Bone marrow (tissue), 2 donors: Measurements from ENCODE around the gene PTMS.

Source experiments
- DNase-seq, 2 donors: peaks; one replicate each; lab custom pipeline; 2025; lab: John Stamatoyannopoulos, UW

PTMS gene

GRCh38 chr12:6771509-6772330 lies 5.6 kb downstream of the PTMS start:
- DNase-seq = no peak

- DNase-seq = peak in 1 of 2 donors; percentile 15
These were observed 6.2 kb downstream of the PTMS start, which contains the start of gene LAG3 for GRCh38 chr12:6772331-6772695. Gene LAG3 (plus strand): TSS chr12:6772520. CDS start chr12:6772853, 333 bp downstream.

DNA sequence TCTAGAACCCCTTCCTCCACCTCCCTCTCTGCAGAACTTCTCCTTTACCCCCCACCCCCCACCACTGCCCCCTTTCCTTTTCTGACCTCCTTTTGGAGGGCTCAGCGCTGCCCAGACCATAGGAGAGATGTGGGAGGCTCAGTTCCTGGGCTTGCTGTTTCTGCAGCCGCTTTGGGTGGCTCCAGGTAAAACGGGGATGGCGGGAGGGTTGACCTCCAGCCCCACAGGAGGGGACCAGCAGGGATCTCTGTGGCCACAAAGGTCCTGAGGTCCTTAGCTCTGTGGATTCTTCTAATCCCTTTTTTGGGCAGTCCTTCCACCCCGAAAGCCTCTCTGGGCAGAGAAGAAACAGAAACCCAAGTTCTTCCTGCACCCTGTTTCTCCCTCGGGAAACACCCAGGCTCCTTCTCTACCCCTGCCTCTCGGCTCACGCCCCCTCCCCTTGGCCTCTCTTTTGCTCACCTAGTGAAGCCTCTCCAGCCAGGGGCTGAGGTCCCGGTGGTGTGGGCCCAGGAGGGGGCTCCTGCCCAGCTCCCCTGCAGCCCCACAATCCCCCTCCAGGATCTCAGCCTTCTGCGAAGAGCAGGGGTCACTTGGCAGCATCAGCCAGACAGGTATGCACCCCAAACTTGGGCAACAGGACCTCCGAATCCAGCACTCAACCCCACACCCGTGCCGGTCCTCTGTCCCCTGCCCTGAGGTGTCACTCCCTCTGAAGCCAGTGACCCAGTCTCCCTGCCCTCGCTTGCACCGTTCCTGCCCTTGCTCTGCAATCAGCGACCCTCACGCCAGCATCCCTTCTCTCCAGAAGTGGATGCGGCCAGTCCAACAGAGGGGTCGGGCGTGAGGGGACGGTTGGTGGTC lies 6.8 kb downstream of the PTMS start:
- no peak for DNase-seq

DNA sequence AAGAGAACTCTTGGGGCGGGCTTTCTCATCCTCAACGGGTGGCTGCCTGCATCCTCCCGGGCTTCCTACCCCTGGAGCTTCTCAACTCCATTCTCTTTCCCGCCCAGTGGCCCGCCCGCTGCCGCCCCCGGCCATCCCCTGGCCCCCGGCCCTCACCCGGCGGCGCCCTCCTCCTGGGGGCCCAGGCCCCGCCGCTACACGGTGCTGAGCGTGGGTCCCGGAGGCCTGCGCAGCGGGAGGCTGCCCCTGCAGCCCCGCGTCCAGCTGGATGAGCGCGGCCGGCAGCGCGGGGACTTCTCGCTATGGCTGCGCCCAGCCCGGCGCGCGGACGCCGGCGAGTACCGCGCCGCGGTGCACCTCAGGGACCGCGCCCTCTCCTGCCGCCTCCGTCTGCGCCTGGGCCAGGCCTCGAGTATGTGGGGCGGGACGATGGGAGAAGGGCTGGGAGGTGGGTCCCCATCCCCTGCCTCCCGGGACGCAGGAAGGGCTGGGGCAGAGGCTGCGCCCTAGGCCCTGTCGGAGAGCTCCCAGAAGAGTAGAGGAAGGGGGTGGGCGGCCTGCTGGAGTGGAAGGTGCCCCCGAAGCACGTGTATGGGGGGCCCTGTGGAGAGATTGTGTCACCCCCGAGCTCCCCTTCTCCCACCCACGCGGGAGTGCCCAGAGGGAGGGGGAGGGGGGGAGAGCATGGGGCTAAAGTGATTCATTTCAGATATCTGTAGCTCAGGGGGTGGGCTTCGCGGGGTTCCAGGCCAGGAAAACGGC lies 7.6 kb downstream of the PTMS start:
- no peak for DNase-seq

DNA sequence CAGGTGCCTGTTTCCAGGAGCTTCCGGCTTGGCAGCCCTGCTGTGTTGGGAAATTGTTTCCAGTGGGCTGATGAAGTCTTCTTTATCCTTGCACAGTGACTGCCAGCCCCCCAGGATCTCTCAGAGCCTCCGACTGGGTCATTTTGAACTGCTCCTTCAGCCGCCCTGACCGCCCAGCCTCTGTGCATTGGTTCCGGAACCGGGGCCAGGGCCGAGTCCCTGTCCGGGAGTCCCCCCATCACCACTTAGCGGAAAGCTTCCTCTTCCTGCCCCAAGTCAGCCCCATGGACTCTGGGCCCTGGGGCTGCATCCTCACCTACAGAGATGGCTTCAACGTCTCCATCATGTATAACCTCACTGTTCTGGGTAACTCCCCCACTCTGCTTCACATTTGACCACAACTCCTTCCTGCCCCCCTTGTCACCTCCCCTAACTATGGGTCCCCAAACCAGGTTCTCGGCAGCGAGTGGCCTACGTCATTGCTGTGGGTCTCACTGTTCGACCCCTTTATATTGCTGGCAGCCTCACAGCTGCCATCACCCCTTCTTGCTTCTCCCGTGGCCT lies 8.4 kb downstream of the PTMS start:
- DNase-seq = no peak

DNA sequence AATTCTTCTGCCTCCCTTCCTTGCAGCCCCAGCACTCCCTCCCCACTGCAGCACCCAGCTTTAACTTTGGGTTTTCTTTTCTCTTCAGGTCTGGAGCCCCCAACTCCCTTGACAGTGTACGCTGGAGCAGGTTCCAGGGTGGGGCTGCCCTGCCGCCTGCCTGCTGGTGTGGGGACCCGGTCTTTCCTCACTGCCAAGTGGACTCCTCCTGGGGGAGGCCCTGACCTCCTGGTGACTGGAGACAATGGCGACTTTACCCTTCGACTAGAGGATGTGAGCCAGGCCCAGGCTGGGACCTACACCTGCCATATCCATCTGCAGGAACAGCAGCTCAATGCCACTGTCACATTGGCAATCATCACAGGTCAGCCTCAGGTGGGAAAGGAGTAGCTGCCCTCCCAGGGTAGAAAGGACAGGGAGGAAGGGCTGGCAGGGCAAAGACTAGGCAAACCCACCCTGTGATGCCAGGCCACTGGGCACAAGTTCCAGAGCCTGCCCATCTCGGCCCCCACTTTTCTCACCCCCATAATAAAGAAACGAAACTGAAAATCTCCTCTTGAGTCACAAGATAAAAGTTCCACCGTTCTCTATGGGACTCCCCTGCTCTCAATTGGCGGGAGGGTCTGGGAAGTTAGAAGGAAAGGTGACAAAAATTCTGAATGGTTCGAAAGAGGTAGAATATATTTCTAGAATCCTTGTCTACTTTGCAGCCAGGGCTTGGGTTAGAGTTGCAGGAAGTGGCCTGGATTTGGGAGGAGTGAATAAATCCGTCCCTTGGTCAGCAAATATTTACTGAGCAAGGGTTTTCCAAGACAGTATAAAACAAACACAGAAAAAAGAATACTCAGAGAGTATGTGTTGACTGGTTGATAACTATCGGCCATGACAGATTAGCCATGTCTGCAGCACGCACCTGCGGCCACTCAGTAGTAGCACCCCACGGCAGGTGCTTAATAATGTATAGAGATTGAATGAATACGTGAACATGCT lies 9.3 kb downstream of the PTMS start:
- DNase-seq = no peak

GRCh38 chr12:6777386-6777785 lies 11.2 kb downstream of the PTMS start:
- DNase-seq = no peak

DNA sequence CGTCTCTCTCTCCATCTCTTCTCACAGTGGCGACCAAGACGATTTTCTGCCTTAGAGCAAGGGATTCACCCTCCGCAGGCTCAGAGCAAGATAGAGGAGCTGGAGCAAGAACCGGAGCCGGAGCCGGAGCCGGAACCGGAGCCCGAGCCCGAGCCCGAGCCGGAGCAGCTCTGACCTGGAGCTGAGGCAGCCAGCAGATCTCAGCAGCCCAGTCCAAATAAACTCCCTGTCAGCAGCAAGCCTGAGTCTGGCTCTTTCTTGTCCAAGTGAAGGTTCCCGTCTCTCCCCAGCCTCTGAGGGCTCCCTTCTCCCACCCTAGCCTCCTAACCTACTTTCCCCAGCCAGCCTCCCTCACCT lies 12.0 kb downstream of the PTMS start:
- peak in 1 of 2 donors; percentile 32 for DNase-seq

- peak; percentile 73 to 85 for DNase-seq
These were observed 12.7 kb downstream of the PTMS start for GRCh38 chr12:6778574-6779550.

DNA sequence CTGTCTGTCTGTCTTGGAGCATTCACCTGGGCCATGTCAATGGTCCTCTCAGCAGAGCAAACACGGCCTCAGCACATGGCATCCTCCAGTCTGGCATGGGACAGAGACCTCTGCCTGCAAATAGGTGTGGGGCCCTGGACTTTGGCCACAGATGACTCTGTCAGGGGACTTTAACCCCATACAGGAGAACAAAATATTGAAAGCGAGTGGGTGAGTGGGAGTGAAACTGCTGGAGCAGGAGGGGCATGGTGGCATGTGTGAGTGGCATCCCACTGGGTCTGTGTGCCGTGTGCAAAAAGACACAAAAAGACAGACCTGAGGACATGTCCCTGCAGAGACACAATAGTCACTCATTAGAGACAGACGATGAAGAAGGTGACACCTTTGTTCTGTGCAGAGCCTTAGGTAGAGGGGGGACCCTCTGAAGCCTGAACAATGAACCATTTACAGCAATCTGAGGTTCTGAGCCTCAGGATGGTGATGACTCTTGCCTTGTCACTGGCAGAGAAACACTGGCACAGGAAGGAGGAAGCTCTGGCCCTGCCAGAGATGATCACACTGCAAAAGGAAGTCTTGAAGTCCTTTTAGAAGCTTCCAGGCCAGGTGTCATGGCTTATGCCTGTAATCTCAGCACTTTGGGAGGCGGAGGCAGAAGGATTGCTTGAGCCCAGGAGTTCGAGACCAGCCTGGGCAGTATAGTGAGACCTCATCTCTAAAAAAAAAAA lies 13.7 kb downstream of the PTMS start:
- peak in 1 of 2 donors; percentile 25 for DNase-seq

- DNase-seq = no peak
These were observed 14.4 kb downstream of the PTMS start for GRCh38 chr12:6780573-6780972.

DNA sequence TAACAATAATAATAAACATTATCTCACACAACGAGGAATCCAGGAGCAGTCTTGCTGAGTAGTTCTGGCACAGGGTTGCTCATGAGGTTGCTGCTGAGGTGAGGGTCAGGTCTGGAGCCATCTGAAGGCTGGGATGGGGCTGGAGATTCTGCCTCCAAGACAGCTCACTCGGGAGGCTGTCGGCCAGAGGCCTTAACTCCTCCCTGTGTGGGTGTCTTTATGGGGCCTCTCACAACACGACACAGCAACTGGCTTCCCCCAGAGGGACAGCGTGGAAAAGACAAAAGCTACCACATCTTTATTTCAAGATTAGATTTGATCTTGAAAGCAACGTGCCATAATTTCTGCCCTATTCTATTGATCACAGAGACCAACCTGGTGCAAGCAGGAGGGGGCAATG lies 16.0 kb downstream of the PTMS start:
- no peak for DNase-seq

DNA sequence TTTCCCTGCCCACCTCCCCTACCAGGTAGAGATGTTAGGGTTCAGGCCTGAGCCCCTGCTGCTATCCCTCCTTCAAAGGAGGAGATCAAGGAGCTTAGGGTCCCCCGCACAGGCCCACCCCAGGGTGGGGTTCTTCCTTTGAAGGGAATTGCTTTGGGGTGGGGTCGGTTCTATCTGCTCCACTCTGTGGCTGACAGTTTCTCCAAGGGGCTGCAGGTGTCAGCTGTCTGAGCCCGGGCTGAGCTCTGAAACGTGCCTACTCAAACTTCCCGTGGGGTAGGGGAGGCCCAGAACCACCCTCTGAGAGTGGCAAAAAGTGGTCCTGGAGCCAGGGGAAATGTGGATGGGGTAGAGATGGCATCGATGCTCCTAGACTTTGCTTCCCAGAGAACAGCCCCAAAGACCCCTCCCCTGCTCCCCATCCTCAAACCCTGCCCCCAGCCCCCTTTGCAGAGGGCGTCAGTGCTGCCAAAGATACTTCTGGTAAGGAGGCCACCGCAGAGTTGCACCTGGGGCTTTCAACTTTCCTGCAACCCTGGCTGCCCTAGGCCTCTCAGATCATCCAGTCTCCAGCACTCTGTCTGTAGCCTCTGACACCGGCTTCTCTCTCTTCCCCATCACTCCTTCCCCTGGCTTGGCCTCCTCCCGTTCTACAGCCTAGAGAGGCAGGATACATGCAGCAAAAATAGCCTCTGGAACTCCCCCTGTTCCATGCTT lies 16.8 kb downstream of the PTMS start:
- DNase-seq = no peak

- no peak for DNase-seq
These were observed 17.7 kb downstream of the PTMS start for GRCh38 chr12:6783828-6784227.

GRCh38 chr12:6784296-6784695 lies 18.1 kb downstream of the PTMS start:
- DNase-seq = no peak

DNA sequence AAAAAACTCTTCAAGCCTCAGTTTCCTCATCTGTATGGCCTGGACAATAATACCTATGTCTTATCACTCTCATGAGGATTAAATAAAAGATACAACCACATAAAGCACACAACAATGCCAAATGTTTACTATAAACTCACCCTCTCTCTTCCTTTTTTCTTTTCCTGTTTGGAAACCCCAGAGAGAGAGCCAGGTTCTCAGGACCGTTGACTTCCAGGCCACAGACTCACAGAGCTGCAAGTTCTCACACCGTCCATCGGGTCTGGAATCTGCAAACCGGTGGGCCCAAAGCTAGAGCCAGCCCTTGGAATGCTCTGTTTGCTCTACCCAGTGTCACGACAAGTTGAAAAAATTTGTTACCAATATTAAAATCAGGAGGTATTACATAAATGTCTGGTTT lies 18.6 kb downstream of the PTMS start:
- DNase-seq = no peak

DNA sequence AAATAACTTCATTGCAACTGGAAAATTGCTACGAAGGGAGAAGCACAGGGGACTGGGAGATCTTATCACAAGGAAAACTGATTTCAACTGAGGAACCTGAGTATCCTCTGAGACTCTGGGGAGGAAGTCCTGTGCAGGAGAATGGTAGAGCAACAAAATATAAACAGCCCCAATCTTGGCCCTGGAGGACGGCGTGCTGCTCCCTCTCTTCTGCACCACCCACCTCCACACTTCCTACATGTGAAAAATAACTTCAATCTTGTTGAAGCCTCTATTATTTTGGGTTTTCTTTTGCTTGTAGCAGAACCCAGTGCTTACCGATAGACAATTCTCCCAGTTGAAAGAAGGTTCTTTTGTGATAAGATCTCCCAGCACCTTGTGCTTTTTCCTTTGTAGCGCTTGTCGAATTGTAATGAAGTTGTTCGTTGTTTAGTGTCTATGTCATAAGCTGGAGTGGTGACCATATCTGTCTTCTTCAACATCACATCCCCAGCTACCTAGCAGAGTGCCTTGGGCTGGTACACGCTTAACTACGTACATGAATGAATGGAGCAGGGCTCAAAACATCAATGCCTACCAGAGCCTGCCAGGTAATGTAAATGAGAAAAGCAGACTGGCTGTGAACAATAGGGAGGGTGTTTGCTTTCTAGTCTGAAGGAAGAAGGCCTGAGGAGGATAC lies 20.4 kb downstream of the PTMS start:
- DNase-seq = no peak

- DNase-seq = no peak
These were observed 21.1 kb downstream of the PTMS start for GRCh38 chr12:6787309-6787708.
